CD4-positive, alpha-beta T cell treated with Interleukin-17A for 4 hours (primary cell): ENCODE measurements around the gene LRRC74A.

ENCODE experiments used
- DNase-seq: peaks from one replicate; pipeline ENCODE4 v3.0.0-alpha.2; 2020; ENCODE audit warnings: mixed read lengths

The LRRC74A gene

DNA sequence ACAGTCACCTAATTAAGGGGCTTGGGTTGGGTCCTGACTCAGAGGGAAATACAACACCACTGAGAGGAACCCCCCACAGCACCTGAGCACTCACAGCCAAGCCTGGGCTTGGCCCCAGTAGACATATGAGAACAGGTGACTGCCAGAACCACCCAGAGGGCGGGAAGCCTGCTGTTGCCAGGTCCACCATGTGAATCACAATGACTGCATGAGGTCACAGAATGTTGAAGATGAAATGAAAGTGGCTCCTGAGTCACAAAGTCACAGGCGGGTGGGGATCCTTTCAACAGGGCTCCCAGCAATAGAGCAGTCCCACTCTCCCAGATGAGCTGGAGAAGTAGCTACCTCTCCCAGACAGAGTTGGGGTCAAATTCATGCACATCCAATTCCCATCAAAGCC is at the start of gene LRRC74A:
Gene LRRC74A, plus strand, starts transcription at position 287 of the 400 bp plus-strand sequence. CDS start 290 bp downstream, outside the sequence.
- no peak for DNase-seq

DNA sequence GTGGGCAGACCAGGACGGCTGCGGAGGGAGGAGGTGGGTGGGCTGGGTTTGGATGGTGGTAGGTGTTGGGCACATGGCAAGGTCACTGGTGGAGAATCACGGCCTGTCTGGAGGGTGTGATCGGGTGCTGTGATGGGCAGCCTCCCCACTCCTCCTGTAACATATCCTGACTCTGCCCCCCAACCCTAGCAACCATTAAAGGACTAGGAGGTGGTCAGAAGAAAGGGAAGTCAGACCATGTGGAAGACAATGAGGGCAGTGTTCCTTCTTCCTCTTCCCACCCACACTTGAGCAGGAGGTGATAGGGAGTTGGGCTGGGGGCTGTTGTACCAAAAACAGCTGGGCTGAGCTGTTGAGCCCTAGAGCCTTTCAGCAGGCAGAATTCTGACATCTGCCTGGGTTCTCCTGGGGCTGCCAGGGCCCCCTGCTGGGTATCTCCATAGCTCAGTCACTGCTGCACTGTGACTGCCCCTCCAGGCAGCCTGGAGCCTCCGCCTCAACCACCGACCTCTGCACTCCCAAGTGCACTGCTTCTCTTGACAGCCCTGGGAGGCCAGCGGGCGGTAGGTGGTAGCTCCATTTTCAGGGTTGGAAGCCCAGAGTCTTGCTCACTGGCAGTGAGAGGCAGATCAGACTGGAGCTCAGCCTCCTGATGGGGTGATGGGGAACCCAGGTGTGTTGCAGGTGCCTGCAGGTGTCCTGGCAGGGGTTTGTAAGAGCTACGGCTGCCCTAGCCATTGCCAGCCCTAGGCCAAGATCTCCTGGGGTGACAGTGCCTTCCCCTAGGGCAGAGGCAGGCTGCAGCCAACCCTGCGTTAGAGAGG is 49.6 kb upstream of the LRRC74A start:
- DNase-seq: no peak

DNA sequence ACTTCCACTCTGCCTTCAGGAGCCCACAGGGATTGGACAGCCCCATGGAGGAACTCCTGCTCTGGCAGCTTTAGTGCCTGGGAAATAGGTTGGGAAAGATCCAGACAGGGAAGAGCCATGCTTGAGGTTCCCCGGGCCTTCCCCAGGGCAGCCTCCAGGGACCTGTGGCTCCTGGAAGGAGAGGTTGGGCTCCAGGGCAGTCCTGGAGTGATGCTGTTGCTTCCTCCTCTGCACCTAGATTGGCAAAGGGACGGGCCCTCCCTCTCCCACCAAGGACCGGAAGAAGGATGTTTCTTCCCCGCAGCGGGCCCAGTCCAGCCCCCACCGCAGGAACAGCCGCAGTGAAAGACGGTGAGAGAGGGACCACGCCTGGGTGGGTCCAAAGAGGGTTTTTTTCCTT is 48.5 kb upstream of the LRRC74A start:
- no peak for DNase-seq

DNA sequence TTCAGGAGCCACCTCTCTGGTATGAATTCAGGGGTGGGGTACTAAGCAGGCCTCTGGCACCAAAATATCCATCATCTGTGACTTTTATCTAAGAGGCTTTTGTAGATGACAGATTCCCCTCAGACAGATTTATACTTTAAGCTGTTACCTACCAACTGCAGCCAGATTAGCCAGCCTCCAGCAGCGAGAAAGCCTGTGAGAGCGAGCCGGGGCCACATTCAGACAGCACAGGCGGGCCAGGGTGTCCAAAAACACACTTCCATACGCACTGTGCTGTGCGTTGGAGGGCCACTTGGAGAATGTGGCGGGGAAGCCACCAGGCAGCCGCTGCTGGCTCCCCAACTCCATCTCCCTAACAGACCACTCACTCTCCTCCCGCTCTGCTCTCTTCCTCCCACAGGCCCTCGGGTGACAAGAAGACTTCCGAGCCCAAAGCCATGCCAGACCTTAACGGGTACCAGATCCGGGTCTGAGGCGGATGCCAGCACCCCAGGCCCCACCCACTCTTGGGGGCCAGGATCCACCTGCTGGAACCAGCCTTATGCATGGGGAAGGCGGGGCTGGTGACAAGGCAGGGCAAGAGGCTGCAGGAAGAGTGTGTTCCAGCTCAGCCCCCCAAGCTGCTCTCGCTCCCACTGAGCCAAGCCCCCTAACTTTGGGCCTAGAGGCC is 47.5 kb upstream of the LRRC74A start:
- DNase-seq: no peak

DNA sequence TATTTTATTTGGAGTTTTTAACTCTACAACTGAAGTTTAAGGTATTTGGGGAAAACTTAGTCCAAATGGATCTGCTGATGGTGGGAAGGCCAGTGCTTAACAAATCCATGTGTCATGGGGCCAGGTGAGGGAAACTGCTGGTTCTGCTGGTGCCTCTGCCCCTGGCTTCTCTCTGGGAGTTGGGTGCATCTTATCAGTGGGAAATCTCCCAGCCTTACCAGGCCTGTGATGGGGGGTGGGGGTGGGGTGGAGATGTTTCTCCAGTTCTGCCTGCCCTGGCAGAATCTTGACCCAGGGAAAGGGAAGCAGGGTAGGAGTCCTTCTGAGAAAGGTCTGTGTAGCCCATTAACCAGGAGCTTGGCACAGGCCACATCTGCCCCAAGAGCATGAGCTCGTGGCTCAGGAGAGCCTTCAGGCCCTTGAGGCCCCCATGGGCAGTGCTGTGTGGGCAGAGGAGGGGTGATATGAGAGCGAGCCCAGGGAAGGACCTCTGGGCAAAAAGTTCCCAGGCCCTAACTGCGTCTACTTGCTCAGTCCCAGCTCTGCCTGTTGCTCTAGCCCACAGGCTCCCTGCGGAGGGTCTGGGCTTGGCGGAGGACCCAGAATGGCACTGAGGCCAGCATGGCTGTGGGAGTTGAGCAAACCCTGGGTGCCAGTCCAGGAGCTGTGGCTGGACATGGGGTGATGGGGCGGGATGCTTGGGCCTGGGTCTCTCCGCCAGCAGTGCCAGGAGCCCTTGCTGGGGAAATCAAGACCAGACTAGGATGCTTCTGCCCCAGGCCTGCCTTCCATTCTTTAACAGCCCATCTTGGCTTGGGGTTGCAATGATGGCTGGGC is 46.8 kb upstream of the LRRC74A start:
- DNase-seq: no peak

DNA sequence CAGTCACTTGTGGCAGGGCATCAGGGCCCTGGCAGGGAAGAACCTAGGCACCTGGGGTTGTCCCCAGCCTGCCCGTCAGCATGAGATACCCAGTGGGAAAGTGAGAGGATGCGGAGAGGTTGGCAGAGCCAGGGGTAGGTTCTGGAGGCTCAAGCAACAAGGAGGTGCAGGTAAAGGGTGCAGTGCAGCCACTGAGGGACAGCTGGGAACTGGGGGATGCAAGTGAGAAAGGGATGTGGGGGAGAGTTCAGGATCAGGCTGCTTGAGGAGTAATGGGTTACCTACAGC is 46.2 kb upstream of the LRRC74A start:
- DNase-seq: no peak

DNA sequence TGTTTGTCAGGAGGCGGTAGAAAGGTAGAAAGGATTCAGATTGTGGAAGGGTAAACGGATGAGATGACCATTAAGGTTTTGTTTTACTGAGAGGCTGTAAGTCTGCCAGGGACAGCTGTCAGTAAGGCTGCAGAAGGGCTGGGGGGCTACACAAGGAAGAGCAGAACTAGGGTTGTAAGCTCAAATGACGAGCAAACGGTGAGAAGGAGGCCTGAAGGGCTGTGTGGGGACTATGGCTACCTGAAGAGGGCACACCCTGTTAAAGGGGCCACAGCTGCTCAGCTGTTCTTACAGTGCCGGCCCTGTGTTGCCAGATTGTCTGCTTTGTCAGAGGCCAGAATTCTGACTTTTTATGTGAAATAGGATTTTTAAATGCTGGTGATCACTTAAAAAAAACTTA is 45.8 kb upstream of the LRRC74A start:
- DNase-seq: no peak

DNA sequence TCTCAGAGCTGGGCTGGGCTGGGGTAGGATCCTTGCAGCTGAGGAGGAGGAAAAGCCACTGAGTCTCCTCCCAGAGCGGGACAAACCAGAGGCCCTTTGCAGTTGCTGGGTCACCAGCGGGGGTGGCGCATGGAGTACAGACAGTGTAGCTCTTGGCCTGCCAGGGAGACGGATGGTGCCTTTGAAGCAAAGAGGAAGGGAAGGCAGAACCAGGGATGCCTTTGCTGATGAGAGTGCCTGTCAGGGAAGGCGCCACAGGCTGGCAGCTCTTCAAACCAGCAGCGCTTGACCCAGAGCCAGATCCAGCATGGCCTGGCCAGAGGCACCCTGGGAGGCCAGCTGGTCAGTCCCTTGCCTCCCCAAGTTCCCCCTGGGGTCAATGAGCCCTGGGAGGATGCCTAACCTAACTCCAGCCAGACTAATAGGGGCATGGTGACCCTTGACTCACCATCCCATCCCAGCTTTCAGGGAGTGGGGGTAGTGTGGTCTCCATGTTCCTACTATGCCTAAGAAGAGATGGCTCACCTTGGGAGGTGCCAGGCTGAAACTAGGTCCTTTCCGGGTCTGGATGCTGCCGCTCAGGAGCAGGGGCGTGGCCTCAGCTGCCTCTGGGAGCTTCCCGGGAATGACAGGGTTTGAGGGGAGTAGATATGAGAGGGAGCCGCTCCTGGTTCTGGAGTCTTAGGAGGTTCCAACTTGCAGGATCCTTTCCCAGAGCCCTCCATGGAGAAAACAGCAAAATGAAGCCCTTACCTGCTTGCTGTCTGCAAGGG is 45.1 kb upstream of the LRRC74A start:
- no peak for DNase-seq

DNA sequence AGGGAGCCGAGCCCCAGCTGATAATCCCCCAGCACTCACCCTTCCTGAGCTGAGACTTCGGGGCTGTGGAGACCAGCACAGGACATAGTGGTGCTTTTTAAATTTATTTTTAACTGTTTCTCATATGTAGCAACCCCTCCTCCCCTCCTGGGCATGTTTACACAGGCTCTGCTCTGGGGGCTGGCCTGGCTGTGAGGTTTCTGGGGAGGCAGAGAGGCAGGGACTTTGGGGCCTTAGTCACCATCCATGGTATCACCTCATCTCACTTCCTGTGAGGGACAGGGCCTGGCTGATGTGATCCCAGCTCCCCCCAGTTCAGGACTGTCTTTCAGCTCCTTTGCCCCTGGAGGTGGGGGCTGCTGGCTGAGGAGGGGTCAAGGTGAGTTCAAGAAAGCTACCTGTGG is 44.6 kb upstream of the LRRC74A start:
- no peak for DNase-seq

DNA sequence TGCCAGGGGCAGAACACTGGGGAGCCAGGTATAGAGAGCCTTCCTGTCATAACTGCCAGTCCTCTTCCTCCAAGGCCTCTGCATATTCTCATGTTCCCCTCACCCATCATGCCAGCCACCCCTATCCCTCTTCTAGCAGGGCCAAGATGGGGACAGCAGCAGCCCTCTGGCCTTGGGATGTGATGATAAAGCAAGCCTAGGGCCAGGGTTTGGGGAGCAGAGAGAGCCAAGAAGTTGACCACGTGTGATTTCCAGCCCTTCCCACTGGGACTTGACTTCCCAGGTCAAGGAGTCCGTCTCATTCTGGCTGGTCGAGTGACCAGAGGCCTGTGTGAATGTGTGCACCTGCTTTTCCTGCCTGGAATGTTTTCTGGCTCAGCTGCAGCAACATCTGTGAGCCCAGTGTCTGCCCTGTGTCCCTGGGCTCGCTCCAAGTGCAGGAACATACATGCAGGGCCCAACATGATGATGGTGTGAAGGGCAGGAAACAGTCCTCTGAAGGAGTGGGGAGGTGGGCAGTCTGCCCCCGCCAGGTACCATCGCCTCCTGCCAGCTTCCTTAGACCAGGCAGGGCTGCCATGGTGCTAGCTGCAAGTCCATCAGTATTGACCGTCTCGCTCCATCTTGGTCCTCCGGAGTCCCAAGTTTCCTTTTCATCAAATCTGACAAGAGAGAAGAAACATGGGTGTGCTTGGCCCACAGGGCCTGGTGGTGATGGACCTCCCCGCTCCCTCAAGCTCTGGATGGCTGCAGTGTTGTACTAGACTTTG is 43.9 kb upstream of the LRRC74A start:
- DNase-seq: no peak

DNA sequence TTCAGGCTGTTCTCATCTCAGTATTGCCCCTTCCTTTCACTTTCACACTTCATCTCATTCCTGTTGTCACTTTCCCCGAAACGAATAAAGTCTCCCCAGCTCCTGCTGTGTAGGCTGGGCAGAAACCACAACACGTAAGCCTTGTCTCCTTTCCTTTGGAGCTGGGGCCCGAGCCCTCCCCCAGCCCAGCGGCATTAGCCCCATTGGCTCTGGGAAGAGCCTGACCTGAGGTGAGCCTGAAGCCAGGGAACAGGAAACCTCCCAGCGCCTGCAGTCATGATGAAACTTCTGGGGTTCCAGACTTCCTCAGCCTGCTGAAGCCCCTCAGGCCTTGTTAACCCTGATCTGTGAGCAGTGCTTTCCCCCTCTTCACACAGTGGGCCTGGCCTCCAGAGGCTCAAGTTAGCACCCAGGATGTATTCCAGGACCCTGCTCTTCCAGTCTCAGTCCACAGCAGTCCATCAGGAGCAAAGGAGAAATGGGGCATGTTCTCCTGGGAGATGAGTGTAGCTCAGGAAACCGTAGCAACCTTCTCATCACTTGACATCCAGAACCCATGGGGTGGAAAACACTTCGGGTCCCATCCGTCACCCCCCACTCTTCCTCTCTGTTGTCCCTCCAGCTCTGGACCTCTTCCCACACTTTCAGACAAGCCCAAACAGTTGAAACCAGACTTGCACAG is 43.2 kb upstream of the LRRC74A start:
- no peak for DNase-seq

DNA sequence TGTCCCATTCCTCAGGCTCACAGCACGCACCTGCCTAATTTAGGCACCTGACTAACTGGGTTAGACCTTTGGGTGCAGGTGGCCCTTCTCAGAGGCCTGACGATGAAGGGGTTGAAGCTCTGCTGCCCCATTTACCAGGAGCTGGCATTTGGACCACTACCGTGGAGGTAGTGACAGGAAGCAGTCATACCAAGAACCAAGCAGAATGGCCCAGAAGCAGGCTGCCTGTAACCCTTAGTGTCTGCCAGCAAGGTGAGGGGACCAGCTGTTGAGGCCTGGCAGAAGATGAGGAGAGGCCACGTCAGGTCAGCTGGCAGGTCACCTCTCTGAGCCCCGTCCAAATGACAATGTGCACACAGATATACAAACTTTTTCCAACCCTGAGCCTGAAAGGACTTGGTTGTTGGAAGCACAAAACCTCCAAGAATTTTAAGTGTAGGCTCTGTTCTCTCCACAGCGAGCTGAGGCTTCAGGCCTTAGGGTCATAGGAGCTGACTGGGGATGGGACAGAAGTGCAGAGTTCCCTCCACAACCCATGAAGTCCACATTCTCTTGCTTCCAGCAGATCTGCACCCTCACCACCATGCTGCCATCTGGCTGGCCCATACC is 41.8 kb upstream of the LRRC74A start:
- no peak for DNase-seq

DNA sequence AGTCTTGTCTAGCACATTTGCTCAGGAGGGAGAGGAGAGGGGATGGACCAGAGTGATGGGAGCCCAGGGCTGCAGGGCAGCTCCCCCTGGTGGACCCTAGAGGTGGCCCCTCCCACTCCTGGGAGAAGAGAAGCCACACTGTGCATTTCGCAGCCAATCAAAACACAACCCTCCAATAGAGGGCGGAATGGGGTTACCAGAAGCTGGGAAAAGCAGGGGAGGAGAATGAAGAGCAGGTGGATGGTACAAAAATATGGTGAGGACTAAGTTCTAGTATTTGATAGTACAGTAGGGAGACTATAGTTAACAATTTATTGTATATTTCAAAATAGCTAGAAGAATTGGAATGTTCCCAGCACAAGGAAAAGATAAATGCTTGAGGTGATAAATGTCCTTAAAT is 41.3 kb upstream of the LRRC74A start:
- DNase-seq: peak; percentile 72

DNA sequence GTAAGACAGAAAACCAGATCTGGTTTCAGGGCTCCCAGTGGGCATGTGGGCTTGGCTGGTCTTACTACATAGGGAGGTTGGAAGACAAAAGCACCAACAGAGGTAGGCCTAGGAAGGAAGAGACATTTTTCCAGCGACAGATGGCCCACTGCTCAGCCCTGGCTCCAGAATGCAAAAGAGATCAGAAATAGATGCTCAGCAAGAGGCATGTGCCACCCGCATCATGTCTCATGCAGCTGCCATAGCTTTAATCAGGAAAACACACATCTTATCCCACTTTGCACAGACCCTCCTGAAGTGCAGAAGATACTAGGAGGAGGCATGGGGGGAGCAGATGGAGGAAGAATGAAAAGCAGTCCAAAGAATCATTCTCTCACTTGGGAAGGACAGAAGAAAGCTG is 39.6 kb upstream of the LRRC74A start:
- no peak for DNase-seq

DNA sequence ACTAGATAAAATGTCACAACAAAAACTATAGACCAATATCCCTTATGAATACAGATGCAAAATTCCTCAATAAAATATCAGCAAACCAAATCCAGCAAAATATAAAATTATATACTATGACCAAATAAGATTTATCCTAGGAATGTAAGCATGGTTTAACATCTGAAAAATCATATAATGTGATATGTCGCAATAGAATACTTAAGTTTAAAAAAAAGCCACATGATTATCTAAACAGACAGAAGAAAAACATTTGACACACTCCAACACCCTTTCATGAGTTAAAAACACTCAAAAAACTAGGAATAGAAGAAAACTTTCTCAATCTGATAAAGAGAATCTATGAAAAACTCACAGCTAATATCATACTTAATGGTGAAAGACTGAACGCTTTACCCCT is 33.8 kb upstream of the LRRC74A start:
- DNase-seq: no peak

DNA sequence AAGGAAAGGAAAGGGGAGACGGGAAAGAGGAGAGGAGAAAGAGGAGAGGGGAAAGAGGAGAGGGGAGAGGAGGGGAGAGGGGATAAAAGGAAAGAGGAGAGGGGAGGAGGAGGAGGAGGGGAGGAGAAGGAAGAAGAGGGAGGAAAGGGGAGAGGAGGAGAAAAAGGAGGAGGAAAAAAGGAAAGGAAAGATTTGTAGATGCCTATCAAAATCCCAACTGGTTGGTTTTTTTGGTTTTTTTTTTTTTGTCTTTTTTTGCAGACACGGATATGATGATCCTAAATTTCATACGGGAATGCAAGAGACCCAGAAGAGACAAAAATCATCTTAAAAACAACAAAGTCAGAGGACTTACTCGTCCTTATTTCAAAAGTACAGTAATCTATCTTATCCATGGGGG is 32.9 kb upstream of the LRRC74A start:
- no peak for DNase-seq

DNA sequence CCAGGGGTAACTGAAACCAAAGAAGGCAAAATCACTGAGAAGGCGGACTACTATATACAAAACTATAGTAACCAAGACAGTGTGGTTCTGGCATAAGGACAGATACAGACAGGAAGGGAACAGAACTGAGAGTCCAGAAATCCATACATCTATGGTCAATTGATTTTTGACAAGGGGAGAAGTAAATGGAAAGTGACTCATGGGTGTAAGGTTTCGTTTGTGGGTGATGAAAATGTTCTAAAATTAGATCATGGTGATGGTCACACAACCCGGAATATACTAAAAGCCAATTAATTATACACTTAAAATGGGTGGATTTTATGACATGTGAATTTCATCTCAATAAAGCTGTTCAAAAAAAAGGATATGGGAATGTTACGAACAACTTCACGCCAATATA is 32.3 kb upstream of the LRRC74A start:
- DNase-seq: no peak

DNA sequence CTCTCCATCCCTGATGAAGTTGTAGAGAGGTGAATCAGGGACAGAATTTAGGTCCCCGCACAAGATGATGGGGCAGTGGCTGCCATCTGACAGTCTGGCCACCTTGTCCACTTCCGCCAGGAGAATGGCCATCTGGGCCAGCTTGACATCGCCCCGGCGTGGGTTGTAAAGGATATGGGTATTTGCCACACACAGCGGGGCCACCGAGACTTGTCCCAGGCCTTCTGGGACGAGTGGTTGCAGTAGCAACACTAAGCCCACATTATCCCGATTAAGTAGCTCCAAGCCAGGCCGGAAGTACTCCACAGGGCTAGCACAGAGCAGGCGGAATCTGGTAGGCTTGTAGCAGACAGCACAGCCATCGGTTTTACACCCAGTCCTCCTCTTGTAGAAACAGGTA is 19.8 kb upstream of the LRRC74A start:
- no peak for DNase-seq

DNA sequence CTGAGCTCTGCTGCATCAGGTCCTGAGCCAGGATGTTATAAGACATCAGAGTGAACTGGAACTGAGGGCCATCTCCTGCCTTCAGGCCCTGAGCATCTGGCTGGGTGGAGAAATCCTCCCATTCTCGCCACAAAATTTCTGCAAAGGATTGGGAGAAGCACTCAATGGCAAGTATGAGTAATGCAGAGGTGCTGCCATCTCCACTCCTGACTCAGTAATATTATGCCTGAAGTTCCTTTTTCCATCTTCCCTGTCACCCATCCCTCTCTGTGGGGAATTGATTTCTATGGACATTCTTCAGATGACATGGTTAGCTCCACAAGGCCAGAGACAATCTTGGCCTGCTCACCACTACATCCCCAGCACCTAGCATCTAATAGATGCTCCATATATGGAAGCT is 18.2 kb upstream of the LRRC74A start:
- no peak for DNase-seq

DNA sequence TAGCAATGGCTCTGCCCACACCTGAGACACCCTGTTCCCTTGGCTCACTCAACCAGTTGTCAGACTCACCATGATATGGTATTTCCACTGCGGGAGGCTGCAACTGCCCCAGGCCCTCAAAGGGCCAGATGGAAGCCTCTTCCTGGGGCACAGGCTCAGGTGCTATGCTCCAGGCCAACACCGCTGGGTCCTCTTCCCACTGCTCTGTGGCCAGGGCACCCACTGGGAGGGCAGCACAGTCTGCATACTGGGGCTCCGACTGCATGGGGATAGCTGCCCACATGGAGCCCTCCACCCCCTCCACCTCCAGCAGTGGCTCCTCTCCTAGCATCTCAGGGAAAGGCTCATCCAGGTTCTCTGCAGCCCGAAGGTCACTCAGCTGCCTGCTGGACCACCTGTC is 17.2 kb upstream of the LRRC74A start:
- no peak for DNase-seq

DNA sequence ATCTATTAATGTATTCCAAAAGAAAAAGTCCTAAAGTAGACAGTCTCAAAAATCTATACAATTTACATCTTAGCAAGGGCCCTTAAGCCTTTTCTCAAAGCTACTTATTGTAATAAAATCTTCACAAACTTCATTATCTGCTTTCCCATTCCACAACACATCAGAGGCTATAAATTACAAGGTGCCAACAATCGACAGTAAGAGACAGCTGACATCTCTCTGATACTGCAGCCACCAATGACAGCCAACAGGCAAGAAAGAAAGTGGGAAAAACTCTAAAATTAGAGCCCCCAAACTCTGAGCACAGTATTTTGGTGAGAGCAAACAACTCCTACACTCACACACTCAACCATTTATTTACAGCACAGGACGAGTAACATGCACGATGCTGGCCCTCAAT is 15.7 kb upstream of the LRRC74A start:
- no peak for DNase-seq
